WTC11 (cell line): ENCODE measurements around the gene CACNA1E.

Source experiments
- ELF4 ChIP-seq: sonication (generic); formaldehyde crosslinking; IDR thresholded peaks from 2 replicates; pipeline ENCODE4 v1.8.1; 2022; ENCODE audit warnings: low read depth, mild to moderate bottlenecking, moderate library complexity, missing genetic modification reagents
- JUN ChIP-seq: sonication (generic); formaldehyde crosslinking; IDR thresholded peaks from 2 replicates; pipeline ENCODE4 v1.8.0; 2023; ENCODE audit warnings: mild to moderate bottlenecking, missing genetic modification reagents
- TEAD4 ChIP-seq: sonication (generic); formaldehyde crosslinking; IDR thresholded peaks from 2 replicates; pipeline ENCODE4 v1.8.0; 2022; ENCODE audit warnings: mild to moderate bottlenecking, missing genetic modification reagents
- ZNF232 ChIP-seq: sonication (generic); formaldehyde crosslinking; IDR thresholded peaks from 2 replicates; pipeline ENCODE4 v1.8.0; 2022; ENCODE audit warnings: mild to moderate bottlenecking, missing genetic modification reagents
- TF ChIP-seq, protein P1 (sequence below): sonication (generic); formaldehyde crosslinking; IDR thresholded peaks from 2 replicates; pipeline ENCODE4 v1.8.0; 2022; ENCODE audit warnings: mild to moderate bottlenecking, missing genetic modification reagents
- TF ChIP-seq, protein P2 (sequence below): fragments of 200-600 bp; IDR thresholded peaks from 2 replicates; pipeline ENCODE4 v1.8.0; 2022; ENCODE audit warnings: antibody characterized with exemption
- TF ChIP-seq, protein P3 (sequence below): sonication (generic); formaldehyde crosslinking; IDR thresholded peaks from 2 replicates; pipeline ENCODE4 v1.8.1; 2023; ENCODE audit warnings: mild to moderate bottlenecking, missing genetic modification reagents, moderate library complexity
- TF ChIP-seq, protein P4 (sequence below): sonication (generic); formaldehyde crosslinking; IDR thresholded peaks from 2 replicates; pipeline ENCODE4 v1.8.0; 2022; ENCODE audit warnings: mild to moderate bottlenecking, missing genetic modification reagents

DNA sequence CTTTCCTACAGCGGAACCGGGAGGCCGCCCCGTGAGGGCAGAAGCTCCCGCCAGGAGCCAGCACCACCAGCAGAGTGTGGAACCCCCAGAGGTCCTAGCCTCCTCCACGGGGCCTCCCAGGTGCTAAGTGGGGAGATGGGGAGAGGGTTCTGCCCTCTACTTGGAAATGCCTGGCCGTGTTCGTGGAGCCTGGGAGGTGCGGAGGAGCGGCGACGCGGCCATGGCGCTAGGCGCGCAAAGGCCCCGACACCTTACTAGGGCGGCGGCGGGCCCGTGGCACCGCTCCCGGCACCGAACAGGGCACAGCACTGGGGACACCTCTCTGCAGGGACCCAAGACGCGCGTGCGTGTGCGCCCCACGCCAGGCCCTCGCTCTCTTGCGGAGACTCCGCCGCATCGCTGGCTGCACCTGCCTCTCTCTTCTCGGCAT, 1.3 kb upstream of the CACNA1E start:
- TF ChIP-seq, protein P1, sequence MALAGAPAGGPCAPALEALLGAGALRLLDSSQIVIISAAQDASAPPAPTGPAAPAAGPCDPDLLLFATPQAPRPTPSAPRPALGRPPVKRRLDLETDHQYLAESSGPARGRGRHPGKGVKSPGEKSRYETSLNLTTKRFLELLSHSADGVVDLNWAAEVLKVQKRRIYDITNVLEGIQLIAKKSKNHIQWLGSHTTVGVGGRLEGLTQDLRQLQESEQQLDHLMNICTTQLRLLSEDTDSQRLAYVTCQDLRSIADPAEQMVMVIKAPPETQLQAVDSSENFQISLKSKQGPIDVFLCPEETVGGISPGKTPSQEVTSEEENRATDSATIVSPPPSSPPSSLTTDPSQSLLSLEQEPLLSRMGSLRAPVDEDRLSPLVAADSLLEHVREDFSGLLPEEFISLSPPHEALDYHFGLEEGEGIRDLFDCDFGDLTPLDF (CRISPR knock-in tag): no peak
- TF ChIP-seq, protein P2, sequence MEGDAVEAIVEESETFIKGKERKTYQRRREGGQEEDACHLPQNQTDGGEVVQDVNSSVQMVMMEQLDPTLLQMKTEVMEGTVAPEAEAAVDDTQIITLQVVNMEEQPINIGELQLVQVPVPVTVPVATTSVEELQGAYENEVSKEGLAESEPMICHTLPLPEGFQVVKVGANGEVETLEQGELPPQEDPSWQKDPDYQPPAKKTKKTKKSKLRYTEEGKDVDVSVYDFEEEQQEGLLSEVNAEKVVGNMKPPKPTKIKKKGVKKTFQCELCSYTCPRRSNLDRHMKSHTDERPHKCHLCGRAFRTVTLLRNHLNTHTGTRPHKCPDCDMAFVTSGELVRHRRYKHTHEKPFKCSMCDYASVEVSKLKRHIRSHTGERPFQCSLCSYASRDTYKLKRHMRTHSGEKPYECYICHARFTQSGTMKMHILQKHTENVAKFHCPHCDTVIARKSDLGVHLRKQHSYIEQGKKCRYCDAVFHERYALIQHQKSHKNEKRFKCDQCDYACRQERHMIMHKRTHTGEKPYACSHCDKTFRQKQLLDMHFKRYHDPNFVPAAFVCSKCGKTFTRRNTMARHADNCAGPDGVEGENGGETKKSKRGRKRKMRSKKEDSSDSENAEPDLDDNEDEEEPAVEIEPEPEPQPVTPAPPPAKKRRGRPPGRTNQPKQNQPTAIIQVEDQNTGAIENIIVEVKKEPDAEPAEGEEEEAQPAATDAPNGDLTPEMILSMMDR: no peak
- TF ChIP-seq ZNF232 (CRISPR knock-in tag): no peak
- TF ChIP-seq, protein P3, sequence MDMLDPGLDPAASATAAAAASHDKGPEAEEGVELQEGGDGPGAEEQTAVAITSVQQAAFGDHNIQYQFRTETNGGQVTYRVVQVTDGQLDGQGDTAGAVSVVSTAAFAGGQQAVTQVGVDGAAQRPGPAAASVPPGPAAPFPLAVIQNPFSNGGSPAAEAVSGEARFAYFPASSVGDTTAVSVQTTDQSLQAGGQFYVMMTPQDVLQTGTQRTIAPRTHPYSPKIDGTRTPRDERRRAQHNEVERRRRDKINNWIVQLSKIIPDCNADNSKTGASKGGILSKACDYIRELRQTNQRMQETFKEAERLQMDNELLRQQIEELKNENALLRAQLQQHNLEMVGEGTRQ: no peak
- TF ChIP-seq, protein P4, sequence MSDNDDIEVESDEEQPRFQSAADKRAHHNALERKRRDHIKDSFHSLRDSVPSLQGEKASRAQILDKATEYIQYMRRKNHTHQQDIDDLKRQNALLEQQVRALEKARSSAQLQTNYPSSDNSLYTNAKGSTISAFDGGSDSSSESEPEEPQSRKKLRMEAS: no peak
- no peak for TF ChIP-seq TEAD4
- no peak for TF ChIP-seq JUN (CRISPR knock-in tag)
- no peak for TF ChIP-seq ELF4 (CRISPR knock-in tag)
